Endothelial cell of umbilical vein (primary cell): Measurements from ENCODE around the gene PTGES. TPM values are rescaled to one million over a fixed set of nuclear protein-coding genes. Genes with fewer than 3 reads are reported as not detected.

Experiments
- BruUV-seq: library from RNA; stranded (reverse); fragments of 400-500 nt; replicated peaks from 2 replicates; lab custom pipeline; 2021; lab: Mats Ljungman, UMichigan
- CTCF ChIA-PET: fragments of 300-600, 350-600 bp; sonication (Branson Sonifier 250); formaldehyde crosslinking; loops from one replicate; lab custom pipeline; 2021; ENCODE audit warnings: antibody characterized with exemption, inconsistent platforms; lab: Charles Lee
- POLR2A ChIA-PET: fragments of 300-600, 350-600 bp; sonication (Branson Sonifier 250); formaldehyde crosslinking; loops from one replicate; lab custom pipeline; 2021; ENCODE audit warnings: antibody characterized with exemption, inconsistent platforms; lab: Charles Lee
- DNase-seq: peaks from one replicate; pipeline ENCODE4 v3.0.0-alpha.2; 2011; ENCODE audit warnings: low read depth, low spot score
- FAIRE-seq: peaks from 2 replicates; lab custom pipeline; 2011; peaks lifted over from hg19 to GRCh38; lab: Jason Lieb, UNC
- H2AFZ ChIP-seq: 2 replicates; pipeline ENCODE4 v1.6.0; 2012; ENCODE audit warnings: low read depth, low read length, control low read depth, inconsistent platforms
- H3K27ac ChIP-seq: 2 replicates; pipeline ENCODE4 v1.5.1; 2011; ENCODE audit warnings: low read depth, mild to moderate bottlenecking, control low read depth, low read length, moderate library complexity; ENCODE audit not compliant: insufficient read depth
- H3K27me3 ChIP-seq, 2 experiments: 2 replicates each; pipeline versions ENCODE4 v1.6.0 to v1.6.1; 2011; ENCODE audit warnings: low read length in 2 of 2, mixed read lengths in 1 of 2; ENCODE audit not compliant: control insufficient read depth in 2 of 2, insufficient read depth in 2 of 2
- H3K36me3 ChIP-seq, 2 experiments: 2 replicates in 1 of 2; 3 replicates in 1 of 2; pipeline ENCODE4 v1.5.1; 2011; ENCODE audit warnings: low read length in 2 of 2, mild to moderate bottlenecking in 1 of 2, moderate library complexity in 1 of 2; ENCODE audit not compliant: control insufficient read depth in 2 of 2, insufficient read depth in 2 of 2; ENCODE audit errors: extremely low read depth in 1 of 2
- H3K4me1 ChIP-seq: 3 replicates; pipeline ENCODE4 v1.5.1; 2011; ENCODE audit warnings: mild to moderate bottlenecking, low read length; ENCODE audit not compliant: control insufficient read depth, insufficient read depth; ENCODE audit errors: extremely low read depth
- H3K4me2 ChIP-seq: 2 replicates; pipeline ENCODE4 v1.6.1; 2011; ENCODE audit warnings: low read length, control low read depth, mixed read lengths; ENCODE audit not compliant: insufficient read depth
- H3K4me3 ChIP-seq, 3 experiments: fragments of 200-600 bp in 1 of 3; sonication (generic), shearing (Covaris generic) in 1 of 3; replicated peaks in 1 of 3; 2 replicates each; pipeline ENCODE4 v1.5.1; 2011 to 2016; ENCODE audit warnings: control low read depth in 3 of 3, low read length in 3 of 3, mild to moderate bottlenecking in 2 of 3, inconsistent platforms in 1 of 3, low read depth in 1 of 3, moderate library complexity in 1 of 3; ENCODE audit not compliant: insufficient read depth in 1 of 3
- H3K79me2 ChIP-seq: 2 replicates; pipeline ENCODE4 v1.6.0; 2012; ENCODE audit warnings: low read length, inconsistent platforms; ENCODE audit not compliant: control insufficient read depth, insufficient read depth
- H3K9ac ChIP-seq: replicated peaks from 2 replicates; pipeline ENCODE3; 2011; ENCODE audit warnings: low read length, control low read depth; ENCODE audit not compliant: insufficient read depth; ENCODE audit errors: extremely low read depth
- H3K9me1 ChIP-seq: replicated peaks from 3 replicates; pipeline ENCODE4 v1.6.0; 2011; ENCODE audit warnings: mild to moderate bottlenecking, low read length; ENCODE audit not compliant: control insufficient read depth, insufficient read depth; ENCODE audit errors: extremely low read depth
- H3K9me3 ChIP-seq: replicated peaks from 2 replicates; pipeline ENCODE4 v1.5.1; 2012; ENCODE audit warnings: low read length, inconsistent platforms; ENCODE audit not compliant: control insufficient read depth, insufficient read depth
- H4K20me1 ChIP-seq: replicated peaks from 2 replicates; pipeline ENCODE3; 2011; ENCODE audit warnings: mild to moderate bottlenecking, low read length; ENCODE audit not compliant: control insufficient read depth, insufficient read depth; ENCODE audit errors: extremely low read depth
- EZH2 ChIP-seq: IDR thresholded peaks from 2 replicates; pipeline ENCODE4 v1.6.1; 2012; ENCODE audit warnings: borderline replicate concordance, low read depth, mild to moderate bottlenecking, moderate library complexity, low read length, inconsistent platforms; ENCODE audit not compliant: severe bottlenecking
- FOS ChIP-seq: IDR thresholded peaks from 2 replicates; pipeline ENCODE4 v1.6.1; 2011; ENCODE audit warnings: mild to moderate bottlenecking, low read length, moderate library complexity, borderline replicate concordance; ENCODE audit not compliant: insufficient read depth
- GATA2 ChIP-seq: IDR thresholded peaks from 2 replicates; pipeline ENCODE4 v1.7.0; 2011; ENCODE audit warnings: low read depth, mild to moderate bottlenecking, moderate library complexity, mixed read lengths, low read length; ENCODE audit not compliant: insufficient read length, insufficient read depth
- JUN ChIP-seq: IDR thresholded peaks from 2 replicates; pipeline ENCODE4 v1.6.1; 2011; ENCODE audit warnings: borderline replicate concordance, low read depth; ENCODE audit not compliant: insufficient read length, insufficient read depth
- MYC ChIP-seq: IDR thresholded peaks from one replicate; pipeline ENCODE4 v1.6.1; 2011; ENCODE audit warnings: mild to moderate bottlenecking, low read depth, low read length
- POLR2A ChIP-seq: IDR thresholded peaks from 2 replicates; pipeline ENCODE4 v1.6.1; 2012; ENCODE audit warnings: low read depth, mild to moderate bottlenecking, control low read depth, low read length
- POLR2AphosphoS5 ChIP-seq: IDR thresholded peaks from 2 replicates; pipeline ENCODE4 v1.6.1; 2012; ENCODE audit warnings: low read depth, mild to moderate bottlenecking, control low read depth, low read length, moderate library complexity; ENCODE audit not compliant: insufficient read depth
- dilution Hi-C: fragments of 300-500 bp; cut with MboI; formaldehyde crosslinking; loops from one replicate; pipeline ENCODE4 v1.15.0; 2019; ENCODE audit warnings: low sequenced_read_pairs; ENCODE audit not compliant: extremely low pct_ligation_motif_present
- intact Hi-C: fragments of 100-400 bp; cut with micrococcal nuclease; formaldehyde crosslinking; loops from one replicate; pipeline ENCODE4 v1.10.0; 2022
- polyA plus RNA-seq, 4 experiments: library from polyadenylated mRNA; depleted of rRNA in 3 of 4; stranded (reverse) in 3 of 4; unstranded in 1 of 4; fragments of >200 nt; gene quantifications; 2 replicates each; pipeline versions ENCODE4 v1.2.1 to v1.2.3, GENCODE V29; 2011 to 2012; ENCODE audit warnings: missing spikeins in 1 of 4
- total RNA-seq: library from RNA; stranded (reverse); gene quantifications from 2 replicates; pipeline ENCODE4 v1.2.3, GENCODE V29; 2021
- TF ChIP-seq, protein P1 (sequence below), 2 donors: IDR thresholded peaks; 1 replicate in 1 of 2; 2 replicates in 1 of 2; pipeline ENCODE4 v1.5.1; 2011; ENCODE audit warnings: low read length in 2 of 2, mild to moderate bottlenecking in 2 of 2, moderate library complexity in 2 of 2, control low read depth in 1 of 2, inconsistent platforms in 1 of 2, low read depth in 1 of 2; ENCODE audit not compliant: insufficient read depth in 1 of 2; ENCODE audit errors: extremely low read depth in 1 of 2
- TF ChIP-seq, protein P2 (sequence below): IDR thresholded peaks from 2 replicates; pipeline ENCODE4 v1.6.1; 2011; ENCODE audit not compliant: insufficient read depth, insufficient read length

The PTGES gene
- total and polyA plus RNA-seq, 2 donors (not counting 3 experiments of a cell fraction or from before 2014, with no cell fraction given), result not detected

DNA sequence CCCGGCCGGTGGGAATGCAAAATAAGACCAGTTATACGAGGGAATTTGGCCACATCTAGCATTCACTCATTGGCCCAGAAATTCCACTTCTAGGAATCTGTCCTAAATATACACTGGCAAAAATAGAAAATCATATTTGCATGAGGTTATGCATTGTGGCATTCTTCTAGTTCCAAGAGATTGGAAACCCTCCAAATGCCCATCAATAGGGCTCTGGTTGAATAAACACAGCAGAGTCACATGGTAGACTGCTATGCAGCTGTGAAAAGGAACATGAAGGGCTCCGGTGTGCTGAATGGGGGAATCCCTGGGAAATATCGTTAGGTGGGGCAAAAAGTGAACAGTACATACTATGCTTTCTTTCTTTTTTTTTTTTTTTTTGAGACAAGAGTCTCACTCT is 36.8 kb downstream of the PTGES start:
- TF ChIP-seq, protein P1, sequence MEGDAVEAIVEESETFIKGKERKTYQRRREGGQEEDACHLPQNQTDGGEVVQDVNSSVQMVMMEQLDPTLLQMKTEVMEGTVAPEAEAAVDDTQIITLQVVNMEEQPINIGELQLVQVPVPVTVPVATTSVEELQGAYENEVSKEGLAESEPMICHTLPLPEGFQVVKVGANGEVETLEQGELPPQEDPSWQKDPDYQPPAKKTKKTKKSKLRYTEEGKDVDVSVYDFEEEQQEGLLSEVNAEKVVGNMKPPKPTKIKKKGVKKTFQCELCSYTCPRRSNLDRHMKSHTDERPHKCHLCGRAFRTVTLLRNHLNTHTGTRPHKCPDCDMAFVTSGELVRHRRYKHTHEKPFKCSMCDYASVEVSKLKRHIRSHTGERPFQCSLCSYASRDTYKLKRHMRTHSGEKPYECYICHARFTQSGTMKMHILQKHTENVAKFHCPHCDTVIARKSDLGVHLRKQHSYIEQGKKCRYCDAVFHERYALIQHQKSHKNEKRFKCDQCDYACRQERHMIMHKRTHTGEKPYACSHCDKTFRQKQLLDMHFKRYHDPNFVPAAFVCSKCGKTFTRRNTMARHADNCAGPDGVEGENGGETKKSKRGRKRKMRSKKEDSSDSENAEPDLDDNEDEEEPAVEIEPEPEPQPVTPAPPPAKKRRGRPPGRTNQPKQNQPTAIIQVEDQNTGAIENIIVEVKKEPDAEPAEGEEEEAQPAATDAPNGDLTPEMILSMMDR (IDR thresholded peaks at IDR 0.05; ENCODE audit: extremely low read depth in 1 of 2, insufficient read depth in 1 of 2, low read depth in 1 of 2, low read length in 2 of 2), result no peak
- TF ChIP-seq JUN, result no peak
- TF ChIP-seq EZH2, result no peak
- TF ChIP-seq POLR2A, result no peak
- no peak for TF ChIP-seq MYC
- no peak for TF ChIP-seq FOS
- TF ChIP-seq POLR2AphosphoS5, result no peak
- TF ChIP-seq, protein P2, sequence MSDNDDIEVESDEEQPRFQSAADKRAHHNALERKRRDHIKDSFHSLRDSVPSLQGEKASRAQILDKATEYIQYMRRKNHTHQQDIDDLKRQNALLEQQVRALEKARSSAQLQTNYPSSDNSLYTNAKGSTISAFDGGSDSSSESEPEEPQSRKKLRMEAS, result no peak
- TF ChIP-seq GATA2, result no peak
- H3K27ac ChIP-seq, result no peak overlapping the region
- no peaks in the 10 kb centered on the region for H3K36me3 ChIP-seq
- no peak overlapping the region for H3K4me3 ChIP-seq
- dilution Hi-C loops (no loop called here), intact Hi-C loops (no loop called here)
- H3K27me3 ChIP-seq, result no peaks in the 10 kb centered on the region
- H3K4me1 ChIP-seq, result no peaks in the 10 kb centered on the region
- POLR2A ChIA-PET, result no interaction called here
- FAIRE-seq (no peak), DNase-seq (no peak)
- no peaks in the 10 kb centered on the region for H3K9me1 ChIP-seq
- no peak overlapping the region for H3K9ac ChIP-seq
- H4K20me1 ChIP-seq, result no peaks in the 10 kb centered on the region
- no peak overlapping the region for H3K4me2 ChIP-seq
- no peak overlapping the region for H2AFZ ChIP-seq
- no peaks in the 10 kb centered on the region for H3K79me2 ChIP-seq
- CTCF ChIA-PET, result interaction anchor here (1.2 kb wide), 2 partner anchors 10 to 11 kb away, joined by 4 read pairs; no protein-coding TSS in a partner anchor
- no TSS peak for BruUV-seq
- H3K9me3 ChIP-seq, result no peaks in the 10 kb centered on the region
